A549 treated with DMSO at 1 μM for 4 hours (cell line): ENCODE measurements around the gene TEX22. TPM values are rescaled to one million over a fixed set of nuclear protein-coding genes. Genes with fewer than 3 reads are reported as not detected.

Experiments used
- total RNA-seq: library from RNA; stranded (reverse); fragments of 200-300 nt; extraction: Qiagen RNA extraction; gene quantifications from 5 replicates; pipeline ENCODE4 v1.2.3, GENCODE V29; 2022; ENCODE audit warnings: low read depth

The TEX22 gene, protein sequence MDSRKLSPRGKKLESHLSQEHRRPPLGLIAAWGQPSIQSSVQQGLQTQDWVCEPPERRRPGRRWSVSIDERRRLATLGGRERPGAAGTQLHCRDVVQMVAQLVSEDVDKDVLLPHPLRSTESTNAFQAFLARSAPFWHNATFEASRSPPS
- total RNA-seq = 0.08 to 0.41 TPM (median 0.20 TPM) in 5 replicates

DNA sequence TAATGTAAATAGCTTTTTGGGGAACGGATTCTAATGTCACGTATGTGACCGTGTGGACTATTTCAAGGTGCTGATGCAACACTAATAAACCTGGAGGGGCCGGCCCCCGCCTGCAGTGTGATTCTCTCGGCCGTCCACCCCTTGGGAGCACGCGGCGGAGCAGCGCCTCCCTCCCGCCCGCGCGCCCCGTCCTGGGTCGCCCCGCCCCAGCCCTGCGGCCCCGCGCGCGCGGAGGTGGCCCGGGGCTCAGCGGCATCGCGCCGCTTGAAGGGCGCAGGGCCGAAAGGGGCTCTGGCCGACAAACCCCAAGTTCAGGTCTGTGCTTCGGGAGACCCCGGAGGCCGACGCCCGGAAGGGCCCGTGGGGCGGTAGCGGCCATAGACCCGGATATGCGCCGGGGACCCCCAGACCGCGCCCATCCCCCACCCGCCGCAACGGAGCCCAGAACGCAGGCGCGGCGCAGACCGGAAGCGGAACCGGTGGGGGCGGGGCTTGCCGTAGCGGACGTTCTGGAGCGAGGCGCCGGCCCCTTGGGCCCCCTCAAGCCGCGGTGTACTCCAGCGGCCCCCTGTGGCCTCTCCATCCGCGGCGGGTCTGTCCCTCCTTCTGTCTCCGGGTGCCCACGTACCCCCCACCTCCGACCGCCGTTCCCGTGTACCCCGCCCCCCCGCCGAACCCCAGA, at the start of gene TEX22:
Gene TEX22 (plus strand): TSS at position 495 of the 682 bp plus-strand sequence. CDS start 803 bp downstream, outside the sequence.

DNA sequence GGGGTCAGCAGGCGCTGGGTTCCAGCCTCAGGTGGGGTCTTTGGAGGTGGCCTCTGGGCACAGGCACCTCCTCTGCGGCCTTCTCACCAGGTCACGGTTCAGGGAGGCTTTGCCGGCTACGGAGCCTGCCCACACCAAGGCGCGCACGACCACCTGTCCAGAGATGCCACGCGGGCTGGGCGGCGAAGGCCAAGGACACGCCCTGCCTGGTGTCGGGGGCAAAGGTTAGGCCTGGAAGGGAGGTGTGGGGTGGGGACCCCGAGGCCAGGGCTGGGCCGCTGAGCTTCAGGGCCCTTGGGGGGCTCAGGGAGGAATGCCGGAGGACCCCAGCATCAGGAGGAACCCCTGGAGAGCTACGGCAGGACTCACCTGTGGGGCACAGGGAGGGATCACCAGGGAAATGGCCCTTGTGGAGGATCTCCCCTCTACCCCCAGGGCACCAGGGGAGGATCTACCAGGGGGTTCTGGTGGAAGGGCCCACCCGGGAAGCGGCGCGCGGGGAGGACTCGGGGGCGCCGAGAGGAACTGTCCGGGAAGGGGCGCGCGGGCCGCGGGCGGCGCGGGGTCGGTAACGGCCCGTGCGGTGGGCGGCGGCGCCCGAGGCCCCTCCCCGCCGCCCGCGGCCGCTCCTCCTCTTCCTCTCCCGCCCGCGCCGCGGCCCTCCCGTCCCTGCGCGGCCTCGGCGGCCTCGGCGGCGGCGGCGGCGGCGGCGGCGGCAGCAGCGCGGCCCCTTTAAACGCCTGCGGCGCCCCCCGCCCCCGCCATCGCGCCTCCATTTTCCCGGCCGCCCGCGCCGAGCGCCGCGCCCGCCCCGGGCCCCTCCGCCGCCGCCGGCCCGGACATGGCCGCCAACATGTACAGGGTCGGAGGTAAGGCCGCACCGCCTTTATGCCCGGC, 21.1 kb downstream of the TEX22 start, which contains the start of gene MTA1:
Gene MTA1 (plus strand): TSS at position 633 of the 897 bp plus-strand sequence. CDS start 209 bp downstream, at position 842.

Other genes with a start within 250 kb of the TEX22 start
- 16.4 to 27.3 TPM (median 21.3 TPM) in 5 replicates for gene JAG2, start 229.8 kb upstream of the TEX22 start, total RNA-seq
- 19.8 to 46.4 TPM (median 36.6 TPM) in 5 replicates for gene NUDT14, start 217.2 kb upstream of the TEX22 start, total RNA-seq
- 30.6 to 43.7 TPM (median 39.1 TPM) in 5 replicates for gene BTBD6, start 150.0 kb upstream of the TEX22 start, total RNA-seq
- gene BRF1, start 97.5 kb upstream of the TEX22 start, total RNA-seq = 22.9 to 29.2 TPM (median 27.0 TPM) in 5 replicates
- gene PACS2, start 83.8 kb upstream of the TEX22 start, total RNA-seq = 19.4 to 30.0 TPM (median 26.9 TPM) in 5 replicates
- 50.4 to 87.3 TPM (median 79.6 TPM) in 5 replicates for gene MTA1, start 21.3 kb downstream of the TEX22 start, total RNA-seq
- 101 to 165 TPM (median 142 TPM) in 5 replicates for gene CRIP2, start 76.3 kb downstream of the TEX22 start, total RNA-seq
- gene CRIP1, start 88.3 kb downstream of the TEX22 start, total RNA-seq = 1,543 to 1,873 TPM (median 1,721 TPM) in 5 replicates
- 30.6 to 51.7 TPM (median 41.9 TPM) in 5 replicates for gene TEDC1, start 92.7 kb downstream of the TEX22 start, total RNA-seq
- 2.7 to 9.5 TPM (median 7.3 TPM) in 5 replicates for gene TMEM121, start 128.0 kb downstream of the TEX22 start, total RNA-seq